ENCODE data around the gene KRTAP5-8. TPM values are rescaled to one million over a fixed set of nuclear protein-coding genes. Genes with fewer than 3 reads are reported as not detected.
"Not testable (repeated sequence)": the region's sequence is repeated elsewhere in the genome, so short reads cannot be mapped to it uniquely, and the experiment has no call there.

The KRTAP5-8 gene
- total and polyA plus RNA-seq, 2 experiments from 2014 or later = not detected

GRCh38 chr11:71535825-71536224, 2.0 kb upstream of the KRTAP5-8 start:
- Histone ChIP-seq H3F3A (ENCODE audit: insufficient read depth) (no peaks in the 10 kb centered on the region), H3K4me3 (no peak overlapping the region), H3K9me2 (ENCODE audit: insufficient read depth) (no peaks in the 10 kb centered on the region), H4K20me1 (ENCODE audit: insufficient read depth) (no peaks in the 10 kb centered on the region), H3K9ac (no peak overlapping the region), H3K27ac (no peak overlapping the region), H3K4me2 (ENCODE audit: unreplicated experiment) (no peak overlapping the region), H2AFZ (no peak overlapping the region), H3K36me3 (ENCODE audit: low read depth) (no peaks in the 10 kb centered on the region), H3K79me2 (ENCODE audit: insufficient read depth) (no peaks in the 10 kb centered on the region), H3K9me3 (ENCODE audit: low read depth) (no peaks in the 10 kb centered on the region), H3K27me3 (replicated peaks; ENCODE audit: insufficient read depth) (no peaks in the 10 kb centered on the region; the same call in 1 of the 2 replicates), H3K4me1 (ENCODE audit: insufficient read depth) (no peaks in the 10 kb centered on the region)
- in situ Hi-C loops (cut with MboI) = no loop called here
- 68 to 70% methylated on average over 9 of the region's 9 CpGs for WGBS, 2 experiments (ENCODE audit: low coverage in 1 of 2, low lambda C conversion rate in 2 of 2, missing lambda C conversion rate in 2 of 2)
- TF ChIP-seq EZH2phosphoT487 (IDR thresholded peaks at IDR 0.05; ENCODE audit: insufficient read depth, low read depth) (no peak), EZH2 (IDR thresholded peaks at IDR 0.05; ENCODE audit: insufficient read depth, poor library complexity, severe bottlenecking) (no peak)
- no peak for DNase-seq

GRCh38 chr11:71537537-71537936, 288 bp upstream of the KRTAP5-8 start:
- H3K79me2 ChIP-seq (ENCODE audit: insufficient read depth) = no peaks in the 10 kb centered on the region
- no peak overlapping the region for H3K9ac ChIP-seq
- H2AFZ ChIP-seq = no peak overlapping the region
- no peak for DNase-seq
- no peaks in the 10 kb centered on the region for H4K20me1 ChIP-seq (ENCODE audit: insufficient read depth)
- no peak overlapping the region for H3K27ac ChIP-seq
- WGBS, 2 experiments (ENCODE audit: low coverage in 1 of 2, low lambda C conversion rate in 2 of 2, missing lambda C conversion rate in 2 of 2) = 50 to 62% methylated on average over 9 of the region's 9 CpGs
- no peaks in the 10 kb centered on the region for H3K4me1 ChIP-seq (ENCODE audit: insufficient read depth)
- in situ Hi-C loops (cut with MboI) = no loop called here
- no peak overlapping the region for H3K4me2 ChIP-seq (ENCODE audit: unreplicated experiment)
- no peaks in the 10 kb centered on the region for H3K9me2 ChIP-seq (ENCODE audit: insufficient read depth)
- H3K9me3 ChIP-seq (ENCODE audit: low read depth) = no peaks in the 10 kb centered on the region
- no peaks in the 10 kb centered on the region for H3K36me3 ChIP-seq (ENCODE audit: low read depth)
- no peaks in the 10 kb centered on the region for H3F3A ChIP-seq (ENCODE audit: insufficient read depth)
- H3K27me3 ChIP-seq (replicated peaks; ENCODE audit: insufficient read depth) = no peaks in the 10 kb centered on the region; the same call in 1 of the 2 replicates
- no peak for TF ChIP-seq EZH2phosphoT487 (IDR thresholded peaks at IDR 0.05; ENCODE audit: insufficient read depth, low read depth)
- TF ChIP-seq EZH2 (IDR thresholded peaks at IDR 0.05; ENCODE audit: insufficient read depth, poor library complexity, severe bottlenecking) = no peak
- H3K4me3 ChIP-seq = no peak overlapping the region

GRCh38 chr11:71538666-71538990, 803 bp downstream of the KRTAP5-8 start:
- H3K4me3 ChIP-seq = no peak overlapping the region
- no peak overlapping the region for H2AFZ ChIP-seq
- no peaks in the 10 kb centered on the region for H3K36me3 ChIP-seq (ENCODE audit: low read depth)
- in situ Hi-C loops (cut with MboI) = no loop called here
- H3K79me2 ChIP-seq (ENCODE audit: insufficient read depth) = no peaks in the 10 kb centered on the region
- H3K27ac ChIP-seq = no peak overlapping the region
- no peaks in the 10 kb centered on the region for H3K9me2 ChIP-seq (ENCODE audit: insufficient read depth)
- H3K4me1 ChIP-seq (ENCODE audit: insufficient read depth) = no peaks in the 10 kb centered on the region
- no peak for TF ChIP-seq EZH2phosphoT487 (IDR thresholded peaks at IDR 0.05; ENCODE audit: insufficient read depth, low read depth)
- no peak for TF ChIP-seq EZH2 (IDR thresholded peaks at IDR 0.05; ENCODE audit: insufficient read depth, poor library complexity, severe bottlenecking)
- no peak overlapping the region for H3K9ac ChIP-seq
- H4K20me1 ChIP-seq (ENCODE audit: insufficient read depth) = no peaks in the 10 kb centered on the region
- 53 to 60% methylated on average over 4 of the region's 4 CpGs for WGBS, 2 experiments (ENCODE audit: low coverage in 1 of 2, low lambda C conversion rate in 2 of 2, missing lambda C conversion rate in 2 of 2)
- H3K4me2 ChIP-seq (ENCODE audit: unreplicated experiment) = no peak overlapping the region
- H3F3A ChIP-seq (ENCODE audit: insufficient read depth) = no peaks in the 10 kb centered on the region
- H3K27me3 ChIP-seq (replicated peaks; ENCODE audit: insufficient read depth) = no peaks in the 10 kb centered on the region; the same call in 1 of the 2 replicates
- DNase-seq = no peak
- no peaks in the 10 kb centered on the region for H3K9me3 ChIP-seq (ENCODE audit: low read depth)

GRCh38 chr11:71539017-71539416, 1.2 kb downstream of the KRTAP5-8 start:
- in situ Hi-C loops (cut with MboI) = no loop called here
- H3K9me2 ChIP-seq (ENCODE audit: insufficient read depth) = no peaks in the 10 kb centered on the region
- no peak overlapping the region for H3K27ac ChIP-seq
- WGBS, 2 experiments (ENCODE audit: low coverage in 1 of 2, low lambda C conversion rate in 2 of 2, missing lambda C conversion rate in 2 of 2) = 46 to 48% methylated on average over 11 of the region's 11 CpGs
- H3K36me3 ChIP-seq (ENCODE audit: low read depth) = no peaks in the 10 kb centered on the region
- no peaks in the 10 kb centered on the region for H3K4me1 ChIP-seq (ENCODE audit: insufficient read depth)
- H3K79me2 ChIP-seq (ENCODE audit: insufficient read depth) = no peaks in the 10 kb centered on the region
- no peaks in the 10 kb centered on the region for H4K20me1 ChIP-seq (ENCODE audit: insufficient read depth)
- DNase-seq = no peak
- no peaks in the 10 kb centered on the region; the same call in 1 of the 2 replicates for H3K27me3 ChIP-seq (replicated peaks; ENCODE audit: insufficient read depth)
- H2AFZ ChIP-seq = no peak overlapping the region
- H3K4me3 ChIP-seq = no peak overlapping the region
- H3K4me2 ChIP-seq (ENCODE audit: unreplicated experiment) = no peak overlapping the region
- H3F3A ChIP-seq (ENCODE audit: insufficient read depth) = no peaks in the 10 kb centered on the region
- H3K9ac ChIP-seq = no peak overlapping the region
- TF ChIP-seq EZH2phosphoT487 (IDR thresholded peaks at IDR 0.05; ENCODE audit: insufficient read depth, low read depth) = no peak
- no peak for TF ChIP-seq EZH2 (IDR thresholded peaks at IDR 0.05; ENCODE audit: insufficient read depth, poor library complexity, severe bottlenecking)
- no peaks in the 10 kb centered on the region for H3K9me3 ChIP-seq (ENCODE audit: low read depth)

- H3K79me2 ChIP-seq (ENCODE audit: insufficient read depth); in situ Hi-C loops (cut with MboI); H3K27ac ChIP-seq; H3K9me3 ChIP-seq (ENCODE audit: low read depth); H4K20me1 ChIP-seq (ENCODE audit: insufficient read depth); H3K9ac ChIP-seq; H3K9me2 ChIP-seq (ENCODE audit: insufficient read depth); H3K36me3 ChIP-seq (ENCODE audit: low read depth); H3F3A ChIP-seq (ENCODE audit: insufficient read depth); H2AFZ ChIP-seq; H3K27me3 ChIP-seq (replicated peaks; ENCODE audit: insufficient read depth); H3K4me1 ChIP-seq (ENCODE audit: insufficient read depth); DNase-seq; H3K4me2 ChIP-seq (ENCODE audit: unreplicated experiment); H3K4me3 ChIP-seq: not testable (repeated sequence)
- WGBS, 2 experiments (ENCODE audit: low coverage in 1 of 2, low lambda C conversion rate in 2 of 2, missing lambda C conversion rate in 2 of 2) = 59 to 65% methylated on average over 11 of the region's 11 CpGs
Observed at GRCh38 chr11:71539971-71540370, 2.1 kb downstream of the KRTAP5-8 start.

- H3K79me2 ChIP-seq (ENCODE audit: insufficient read depth); DNase-seq; H3K36me3 ChIP-seq (ENCODE audit: low read depth); H3K4me3 ChIP-seq; H3K27ac ChIP-seq; in situ Hi-C loops (cut with MboI); H3K4me1 ChIP-seq (ENCODE audit: insufficient read depth); H3K4me2 ChIP-seq (ENCODE audit: unreplicated experiment); H3K27me3 ChIP-seq (replicated peaks; ENCODE audit: insufficient read depth); H3K9me3 ChIP-seq (ENCODE audit: low read depth); H2AFZ ChIP-seq; H4K20me1 ChIP-seq (ENCODE audit: insufficient read depth); H3F3A ChIP-seq (ENCODE audit: insufficient read depth); H3K9ac ChIP-seq; H3K9me2 ChIP-seq (ENCODE audit: insufficient read depth): not testable (repeated sequence)
- 38 to 39% methylated on average over 9 of the region's 9 CpGs for WGBS, 2 experiments (ENCODE audit: low coverage in 1 of 2, low lambda C conversion rate in 2 of 2, missing lambda C conversion rate in 2 of 2)
Observed at GRCh38 chr11:71540521-71541304, 2.9 kb downstream of the KRTAP5-8 start.
